BJ (cell line): ENCODE data around the gene KLF7. TPM values are rescaled to one million over a fixed set of nuclear protein-coding genes. Genes with fewer than 3 reads are reported as not detected.
A peak's percentile ranks its signal among the peaks of the same experiment; 100 is the strongest.

Source experiments
- CTCF ChIA-PET: fragments of 350-600 bp; formaldehyde crosslinking; extraction: SDS; loops from one replicate; lab custom pipeline; 2021; ENCODE audit warnings: antibody characterized with exemption, inconsistent platforms; lab: Yijun Ruan, JAX
- POLR2A ChIA-PET: fragments of 300-600 bp; sonication (Branson Sonifier 250); formaldehyde crosslinking; extraction: SDS; loops from one replicate; lab custom pipeline; 2021; ENCODE audit warnings: antibody characterized with exemption; lab: Charles Lee
- DNase-seq: peaks from one replicate; pipeline ENCODE4 v3.0.0-alpha.2; 2011; ENCODE audit warnings: low read depth
- H3K27me3 ChIP-seq: 2 replicates; pipeline ENCODE4 v1.6.0; 2011; ENCODE audit warnings: low read length; ENCODE audit not compliant: control insufficient read depth, insufficient read depth
- H3K36me3 ChIP-seq: 2 replicates; pipeline ENCODE4 v1.5.1; 2011; ENCODE audit warnings: low read length; ENCODE audit not compliant: control insufficient read depth, insufficient read depth
- H3K4me3 ChIP-seq: 2 replicates; pipeline ENCODE4 v1.5.1; 2011; ENCODE audit warnings: low read depth, mild to moderate bottlenecking, control low read depth, low read length
- polyA plus RNA-seq: library from polyadenylated mRNA; depleted of rRNA; stranded (reverse); fragments of >200 nt; gene quantifications from 2 replicates; pipeline ENCODE4 v1.2.3, GENCODE V29; 2011
- TF ChIP-seq, protein P1 (sequence below): IDR thresholded peaks from 2 replicates; pipeline ENCODE4 v1.5.1; 2011; ENCODE audit warnings: low read depth, mild to moderate bottlenecking, control low read depth, inconsistent platforms, low read length, moderate library complexity; ENCODE audit not compliant: insufficient read depth

The KLF7 gene
- polyA plus RNA-seq, 1 experiment, result 41.9 TPM

- DNase-seq, result no peak
- ChIA-PET POLR2A (interaction anchor here (0.6 to 1.0 kb wide), 2 partner anchors 21 to 304 kb away, joined by 4 to 13 read pairs; no protein-coding TSS in a partner anchor), CTCF (interaction anchor here (1.2 kb wide), 1 partner anchor 17 kb away, joined by 4 read pairs; no protein-coding TSS in a partner anchor)
These were observed 43.0 kb downstream of the KLF7 start for GRCh38 chr2:207122651-207123334.

GRCh38 chr2:207121784-207122183, 44.0 kb downstream of the KLF7 start:
- TF ChIP-seq, protein P1, sequence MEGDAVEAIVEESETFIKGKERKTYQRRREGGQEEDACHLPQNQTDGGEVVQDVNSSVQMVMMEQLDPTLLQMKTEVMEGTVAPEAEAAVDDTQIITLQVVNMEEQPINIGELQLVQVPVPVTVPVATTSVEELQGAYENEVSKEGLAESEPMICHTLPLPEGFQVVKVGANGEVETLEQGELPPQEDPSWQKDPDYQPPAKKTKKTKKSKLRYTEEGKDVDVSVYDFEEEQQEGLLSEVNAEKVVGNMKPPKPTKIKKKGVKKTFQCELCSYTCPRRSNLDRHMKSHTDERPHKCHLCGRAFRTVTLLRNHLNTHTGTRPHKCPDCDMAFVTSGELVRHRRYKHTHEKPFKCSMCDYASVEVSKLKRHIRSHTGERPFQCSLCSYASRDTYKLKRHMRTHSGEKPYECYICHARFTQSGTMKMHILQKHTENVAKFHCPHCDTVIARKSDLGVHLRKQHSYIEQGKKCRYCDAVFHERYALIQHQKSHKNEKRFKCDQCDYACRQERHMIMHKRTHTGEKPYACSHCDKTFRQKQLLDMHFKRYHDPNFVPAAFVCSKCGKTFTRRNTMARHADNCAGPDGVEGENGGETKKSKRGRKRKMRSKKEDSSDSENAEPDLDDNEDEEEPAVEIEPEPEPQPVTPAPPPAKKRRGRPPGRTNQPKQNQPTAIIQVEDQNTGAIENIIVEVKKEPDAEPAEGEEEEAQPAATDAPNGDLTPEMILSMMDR, result no peak
- DNase-seq, result no peak
- H3K27me3 ChIP-seq, result no peaks in the 10 kb centered on the region
- ChIA-PET CTCF (no interaction called here), POLR2A (interaction anchor here (0.6 kb wide), 1 partner anchor 303 kb away, joined by 4 read pairs; no protein-coding TSS in a partner anchor)
- H3K36me3 ChIP-seq, result peaks cover 11% of the 10 kb centered on the region
- no peak overlapping the region for H3K4me3 ChIP-seq

More at GRCh38 chr2:207122651-207123334, 43.0 kb downstream of the KLF7 start:
- peaks cover 11% of the 10 kb centered on the region for H3K36me3 ChIP-seq
- no peak overlapping the region for H3K4me3 ChIP-seq
- no peaks in the 10 kb centered on the region for H3K27me3 ChIP-seq
- TF ChIP-seq, protein P1, result no peak

DNA sequence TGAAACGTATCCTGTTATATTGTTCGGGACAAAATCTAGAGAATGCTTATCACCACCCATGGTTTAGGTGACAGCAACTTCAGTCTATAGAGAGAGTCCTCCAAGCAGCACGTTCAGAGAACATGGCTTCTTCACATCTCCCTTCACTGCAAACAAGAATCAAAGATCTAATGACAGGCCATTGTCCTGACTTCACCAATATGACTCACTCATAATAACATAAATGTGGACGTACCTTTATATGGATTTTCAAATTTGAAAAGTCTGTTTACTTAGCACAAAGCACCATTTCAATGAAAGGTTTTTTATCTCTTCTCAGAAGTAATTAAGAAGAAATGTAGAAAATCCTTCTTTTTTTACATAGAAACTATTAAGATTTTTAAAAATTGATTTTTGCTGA, 46.7 kb downstream of the KLF7 start:
- Histone ChIP-seq H3K27me3 (no peaks in the 10 kb centered on the region), H3K4me3 (no peak overlapping the region), H3K36me3 (peaks cover 8% of the 10 kb centered on the region)
- ChIA-PET POLR2A (no interaction called here), CTCF (interaction anchor here (0.6 kb wide), 1 partner anchor 37 kb away, joined by 3 read pairs; no protein-coding TSS in a partner anchor)
- DNase-seq, result no peak
- TF ChIP-seq, protein P1, result no peak

DNA sequence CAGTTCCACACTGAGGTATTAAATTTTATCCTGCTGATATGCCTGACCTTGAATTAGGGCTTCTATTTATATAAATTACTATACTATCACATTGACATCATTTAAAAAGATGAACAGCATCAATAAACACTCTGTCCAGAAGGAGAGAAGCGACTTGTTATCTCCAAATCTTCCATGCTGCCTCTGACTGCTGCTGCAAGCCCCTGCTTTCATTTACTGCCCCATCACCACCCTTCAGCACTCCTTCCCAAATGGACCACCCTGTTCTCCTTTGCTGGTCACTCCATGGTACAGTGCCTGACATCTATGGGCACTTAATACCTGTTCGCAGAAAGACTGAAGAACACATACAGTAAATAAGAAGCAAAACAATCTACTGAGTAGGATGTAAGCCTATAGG, 48.1 kb downstream of the KLF7 start:
- TF ChIP-seq, protein P1, result no peak
- Histone ChIP-seq H3K27me3 (no peaks in the 10 kb centered on the region), H3K36me3 (no peaks in the 10 kb centered on the region), H3K4me3 (no peak overlapping the region)
- POLR2A ChIA-PET, result no interaction called here
- CTCF ChIA-PET, result no interaction called here
- DNase-seq, result no peak

GRCh38 chr2:207115715-207116364, 49.9 kb downstream of the KLF7 start:
- no peak overlapping the region for H3K4me3 ChIP-seq
- DNase-seq, result no peak
- POLR2A ChIA-PET, result interaction anchor here (0.6 to 0.7 kb wide), 2 partner anchors 36 to 73 kb away, joined by 3 to 8 read pairs; no protein-coding TSS in a partner anchor

More at GRCh38 chr2:207115715-207116364, 49.9 kb downstream of the KLF7 start:
- CTCF ChIA-PET, result interaction anchor here (0.8 to 1.8 kb wide), 5 partner anchors 9 to 133 kb away, joined by 3 to 4 read pairs (median 3); no protein-coding TSS in a partner anchor
- Histone ChIP-seq H3K27me3 (no peaks in the 10 kb centered on the region), H3K36me3 (peaks cover 2% of the 10 kb centered on the region; the same call in 1 of the 2 replicates)
- TF ChIP-seq, protein P1, result peak; percentile 25; the same call in 1 of the 2 replicates
